Ureter (tissue), 1 donor: Measurements from ENCODE around the gene ZNF697. TPM values are rescaled to one million over a fixed set of nuclear protein-coding genes. Genes with fewer than 3 reads are reported as not detected.
"Not testable (repeated sequence)": the region's sequence is repeated elsewhere in the genome, so short reads cannot be mapped to it uniquely, and the experiment has no call there.

Experiments used
- DNase-seq: peaks from one replicate; pipeline ENCODE4 v3.0.0-alpha.2; 2020; ENCODE audit warnings: low spot score
- total RNA-seq: library from RNA; stranded (reverse); gene quantifications from one replicate; pipeline ENCODE4 v1.2.4, GENCODE V29; 2023
- donor health status: DM: yes; HTN: yes; CAD: no.

ZNF697 gene
- total RNA-seq, 1 donor from 2014 or later: 4.6 TPM

GRCh38 chr1:119602789-119603188 is 45.3 kb downstream of the ZNF697 start:
- not testable (repeated sequence) for DNase-seq

- no peak for DNase-seq
Measured at GRCh38 chr1:119602169-119602568, 45.9 kb downstream of the ZNF697 start.

GRCh38 chr1:119600976-119601375 is 47.1 kb downstream of the ZNF697 start:
- no peak for DNase-seq

- no peak for DNase-seq
Measured at GRCh38 chr1:119600561-119600960, 47.5 kb downstream of the ZNF697 start.

GRCh38 chr1:119595606-119596005 is 52.5 kb downstream of the ZNF697 start:
- no peak for DNase-seq

GRCh38 chr1:119595168-119595567 is 52.9 kb downstream of the ZNF697 start:
- DNase-seq: no peak

GRCh38 chr1:119594376-119594775 is 53.7 kb downstream of the ZNF697 start:
- no peak for DNase-seq

- DNase-seq: no peak
Measured at GRCh38 chr1:119593805-119594204, 54.3 kb downstream of the ZNF697 start.

- DNase-seq: no peak
Measured at GRCh38 chr1:119590393-119590792, 57.7 kb downstream of the ZNF697 start.

GRCh38 chr1:119588621-119589020 is 59.4 kb downstream of the ZNF697 start:
- DNase-seq: no peak

- DNase-seq: no peak
Measured at GRCh38 chr1:119587341-119587740, 60.7 kb downstream of the ZNF697 start.

GRCh38 chr1:119585801-119586200 is 62.3 kb downstream of the ZNF697 start:
- DNase-seq: not testable (repeated sequence)

GRCh38 chr1:119582801-119583200 is 65.3 kb downstream of the ZNF697 start:
- peak; percentile 48 for DNase-seq

GRCh38 chr1:119581076-119581475 is 67.0 kb downstream of the ZNF697 start:
- not testable (repeated sequence) for DNase-seq

GRCh38 chr1:119573886-119574285 is 74.2 kb downstream of the ZNF697 start:
- no peak for DNase-seq

- DNase-seq: not testable (repeated sequence)
Measured at GRCh38 chr1:119569930-119570622, 78.0 kb downstream of the ZNF697 start.

Other genes with a start within 250 kb of the ZNF697 start
- not detected for gene HSD3B2, start 233.1 kb downstream of the ZNF697 start, total RNA-seq
- 0.75 TPM for gene HSD3B1, start 141.1 kb downstream of the ZNF697 start, total RNA-seq
- 195 TPM for gene PHGDH, start 63.7 kb upstream of the ZNF697 start, total RNA-seq
- 305 TPM for gene HMGCS2, start 120.6 kb upstream of the ZNF697 start, total RNA-seq
- not detected for gene REG4, start 163.2 kb upstream of the ZNF697 start, total RNA-seq
- gene ADAM30, start 248.2 kb upstream of the ZNF697 start, total RNA-seq: not detected